GM18951 (cell line): Measurements from ENCODE around the gene DDX50.
"Not testable (repeated sequence)": the region's sequence is repeated elsewhere in the genome, so short reads cannot be mapped to it uniquely, and the experiment has no call there.

Experiments used
- POLR2A ChIP-seq: IDR thresholded peaks from 4 replicates; pipeline ENCODE4 v1.6.1; 2011; ENCODE audit warnings: mild to moderate bottlenecking; ENCODE audit not compliant: insufficient read length, insufficient read depth; ENCODE audit errors: extremely low read depth
- in situ Hi-C: fragments of 300-500 bp; cut with MboI; formaldehyde crosslinking; loops from one replicate; pipeline ENCODE4 v1.12.0; 2022; ENCODE audit warnings: low sequenced_read_pairs, mixed read lengths, inconsistent platforms; ENCODE audit not compliant: unreplicated experiment

The DDX50 gene

DNA sequence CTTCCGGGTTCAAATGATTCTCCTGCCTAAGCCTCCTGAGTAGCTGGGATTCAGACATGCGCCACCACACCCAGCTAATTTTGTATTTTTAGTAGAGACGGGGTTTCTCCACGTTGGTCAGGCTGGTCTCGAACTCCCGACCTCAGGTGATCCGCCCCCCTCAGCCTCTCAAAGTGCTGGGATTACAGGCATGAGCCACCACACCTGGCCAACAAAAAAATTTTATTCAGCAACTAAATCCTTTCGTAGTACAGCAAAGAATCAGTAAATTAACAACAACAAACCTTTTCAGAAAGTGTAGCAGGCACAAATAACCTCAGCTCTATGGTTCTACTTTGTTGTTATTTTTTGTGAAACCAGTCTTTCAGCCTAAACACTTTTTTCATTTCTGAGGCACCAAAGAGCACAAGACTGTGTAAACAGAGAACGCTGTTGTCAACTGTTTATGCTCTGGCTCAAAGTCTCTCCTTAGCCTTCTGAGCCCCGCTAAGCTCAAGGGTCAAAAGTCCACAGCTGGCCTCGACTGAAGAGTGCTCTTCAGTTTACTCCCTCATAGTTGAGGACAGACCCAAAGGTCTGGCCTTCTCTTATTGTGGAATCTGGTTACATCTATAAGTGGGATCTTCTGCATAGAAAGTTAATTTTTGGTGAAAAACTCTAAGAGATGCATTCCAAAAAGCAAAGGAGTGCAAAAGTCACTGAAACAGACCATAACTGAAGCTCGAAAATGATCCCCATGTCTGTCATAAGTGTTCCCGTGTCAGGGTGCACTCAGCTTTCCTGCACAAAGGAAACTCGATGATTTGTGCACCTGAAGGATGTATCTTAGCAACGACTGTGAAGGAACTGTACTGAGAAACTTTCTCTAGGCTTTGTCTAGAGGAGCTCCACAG, 24.6 kb upstream of the DDX50 start:
- no peak for TF ChIP-seq POLR2A
- in situ Hi-C loops: no loop called here

DNA sequence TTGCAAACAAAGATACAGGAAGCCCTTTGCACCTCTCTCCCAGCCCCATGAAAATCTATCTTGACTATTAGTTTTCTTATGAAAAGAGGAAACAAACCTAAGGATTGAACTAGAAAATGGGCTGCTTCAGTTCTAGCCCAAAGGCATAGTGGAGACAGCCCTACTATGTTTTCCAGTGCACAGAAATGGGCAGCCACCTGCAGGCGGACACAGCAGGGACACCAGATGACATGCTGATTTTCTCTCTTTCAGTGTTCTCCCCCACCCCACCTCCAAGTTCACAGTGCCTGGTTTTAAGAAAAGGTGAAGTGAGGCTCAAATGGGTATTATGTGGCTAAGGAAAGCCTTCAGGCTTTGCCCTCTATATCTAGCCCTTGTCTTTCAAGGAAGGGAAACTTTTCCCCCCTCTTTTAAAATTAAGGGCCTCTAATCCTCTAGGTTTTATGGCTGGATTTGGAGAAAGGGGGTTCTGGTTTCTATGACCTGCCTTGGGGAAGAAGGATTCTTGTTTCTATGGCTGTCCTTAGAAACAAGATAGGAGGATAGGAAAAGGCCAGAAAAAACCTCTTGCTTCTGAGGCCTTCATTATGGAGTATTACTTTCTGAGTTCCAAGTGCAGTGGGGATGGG, 23.5 kb upstream of the DDX50 start:
- no peak for TF ChIP-seq POLR2A
- in situ Hi-C loops: no loop called here

DNA sequence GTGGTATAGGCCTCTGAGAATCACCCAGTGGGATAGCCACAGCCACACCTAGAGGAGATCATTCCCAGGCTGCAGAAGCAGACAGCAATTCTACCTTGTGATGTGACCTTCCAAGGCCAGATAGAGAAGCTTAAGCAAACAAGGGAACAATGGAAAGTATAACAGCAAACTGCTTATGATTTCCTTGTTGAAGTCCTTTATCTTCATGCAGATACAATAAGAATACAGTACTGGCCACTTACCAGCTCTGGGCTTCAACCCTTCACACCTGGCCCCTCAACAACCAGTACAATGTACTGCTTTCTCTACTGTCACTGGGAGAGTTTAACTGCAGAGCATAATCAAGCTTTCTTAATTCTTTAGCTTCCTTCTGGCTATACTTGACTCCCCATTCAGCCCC, 22.6 kb upstream of the DDX50 start:
- in situ Hi-C loops: no loop called here
- no peak for TF ChIP-seq POLR2A

DNA sequence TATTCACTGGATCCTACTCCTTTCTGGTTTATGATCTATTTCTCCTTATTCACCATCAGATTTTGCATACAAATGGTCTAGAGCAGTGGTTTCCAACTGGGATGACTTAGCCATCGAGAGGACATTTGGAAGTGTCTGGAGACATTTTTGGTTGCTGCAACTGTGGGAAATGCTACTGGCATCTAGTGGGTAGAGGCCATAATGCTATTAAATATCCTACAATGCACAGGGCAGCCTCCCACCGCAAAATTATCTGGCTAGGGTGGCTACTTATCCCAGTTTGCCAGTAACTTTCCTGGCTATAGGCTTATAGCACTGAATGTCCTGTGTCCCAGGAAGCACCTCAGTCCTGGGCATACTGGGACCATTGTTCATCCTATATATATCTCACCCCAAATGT, 21.5 kb upstream of the DDX50 start:
- no peak for TF ChIP-seq POLR2A
- in situ Hi-C loops: no loop called here

DNA sequence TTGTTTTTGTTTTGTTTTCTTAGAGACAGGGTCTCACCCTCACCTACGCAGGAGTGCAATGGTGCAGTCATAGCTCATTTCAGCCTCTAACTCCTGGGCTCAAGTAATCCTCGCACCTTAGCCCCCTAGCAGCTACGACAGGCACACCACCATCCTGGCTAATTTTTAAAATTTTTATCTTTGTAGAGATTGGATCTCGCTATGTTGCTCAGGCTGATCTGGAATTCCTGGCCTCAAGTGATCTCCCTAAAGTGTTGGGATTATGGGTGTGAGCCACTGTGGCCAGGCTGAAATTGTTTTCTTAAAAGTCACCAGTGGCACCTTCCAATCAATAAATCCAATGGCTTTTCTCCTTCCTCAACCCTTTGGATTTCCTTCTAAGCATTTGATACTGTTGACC, 20.9 kb upstream of the DDX50 start:
- in situ Hi-C loops: no loop called here
- TF ChIP-seq POLR2A: no peak

DNA sequence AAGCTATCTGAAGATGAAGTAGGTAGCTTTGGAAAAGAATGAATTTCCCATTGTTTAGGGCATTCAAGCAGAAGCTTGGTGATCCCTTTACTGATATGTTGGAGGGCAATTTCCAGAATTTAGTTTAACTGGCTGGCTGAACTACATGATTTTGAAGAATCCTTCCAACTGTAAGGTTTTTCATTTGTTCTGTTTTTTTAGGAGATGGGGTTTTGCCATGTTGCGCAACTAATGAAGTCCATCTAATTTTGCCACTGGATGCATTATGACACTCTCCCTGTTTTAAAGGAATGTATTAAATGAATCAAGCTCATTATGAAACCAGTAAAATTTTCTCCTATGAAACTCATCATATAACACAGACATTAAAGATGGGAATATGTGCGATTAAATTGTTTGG, 6.1 kb upstream of the DDX50 start:
- in situ Hi-C loops: no loop called here
- no peak for TF ChIP-seq POLR2A

DNA sequence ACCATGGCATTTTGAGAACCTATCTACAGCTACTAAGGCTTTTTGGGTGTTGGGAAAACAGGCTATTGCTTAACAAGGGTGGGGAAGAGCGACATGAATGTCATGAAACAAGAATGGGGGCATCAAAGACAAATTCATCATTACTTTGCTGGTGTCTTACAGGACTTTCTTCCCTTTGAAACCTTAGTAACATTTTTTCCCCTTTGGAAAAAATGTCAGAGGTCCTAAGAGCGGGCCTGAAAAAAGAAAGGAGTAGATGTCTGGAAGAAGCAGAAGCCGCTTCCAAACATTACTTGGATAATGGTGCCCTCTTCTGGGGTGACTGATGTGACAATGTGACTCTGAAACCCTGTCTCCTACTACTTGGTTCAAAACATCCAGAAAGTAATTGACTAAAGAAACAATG, 3.8 kb upstream of the DDX50 start:
- in situ Hi-C loops: no loop called here
- no peak for TF ChIP-seq POLR2A

DNA sequence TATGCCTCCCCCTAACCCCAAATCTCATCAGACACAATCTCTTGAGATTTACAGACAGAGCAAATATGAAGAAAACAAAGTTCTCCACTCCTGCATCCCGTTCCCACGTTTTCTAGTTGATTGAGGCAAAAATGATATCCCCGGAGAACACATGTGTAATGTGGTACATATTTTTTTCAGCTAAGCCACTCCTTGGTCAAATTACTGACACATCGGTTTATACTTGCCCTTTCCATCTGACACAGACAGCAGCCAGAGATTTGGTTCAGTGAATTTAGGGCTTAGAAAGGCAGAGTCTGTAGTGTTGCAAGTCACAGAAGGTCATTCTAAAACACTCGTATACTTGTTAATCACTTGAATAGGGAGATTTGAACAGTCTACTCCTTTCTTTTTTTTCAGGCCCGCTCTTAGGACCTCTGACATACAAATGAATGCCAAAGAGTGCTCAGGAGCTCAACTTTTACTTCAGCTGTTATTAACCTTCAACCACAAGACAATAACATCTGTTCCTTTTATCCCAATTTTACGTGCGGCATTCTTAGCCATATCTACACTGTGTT, 1.8 kb upstream of the DDX50 start:
- in situ Hi-C loops: no loop called here
- TF ChIP-seq POLR2A: no peak

DNA sequence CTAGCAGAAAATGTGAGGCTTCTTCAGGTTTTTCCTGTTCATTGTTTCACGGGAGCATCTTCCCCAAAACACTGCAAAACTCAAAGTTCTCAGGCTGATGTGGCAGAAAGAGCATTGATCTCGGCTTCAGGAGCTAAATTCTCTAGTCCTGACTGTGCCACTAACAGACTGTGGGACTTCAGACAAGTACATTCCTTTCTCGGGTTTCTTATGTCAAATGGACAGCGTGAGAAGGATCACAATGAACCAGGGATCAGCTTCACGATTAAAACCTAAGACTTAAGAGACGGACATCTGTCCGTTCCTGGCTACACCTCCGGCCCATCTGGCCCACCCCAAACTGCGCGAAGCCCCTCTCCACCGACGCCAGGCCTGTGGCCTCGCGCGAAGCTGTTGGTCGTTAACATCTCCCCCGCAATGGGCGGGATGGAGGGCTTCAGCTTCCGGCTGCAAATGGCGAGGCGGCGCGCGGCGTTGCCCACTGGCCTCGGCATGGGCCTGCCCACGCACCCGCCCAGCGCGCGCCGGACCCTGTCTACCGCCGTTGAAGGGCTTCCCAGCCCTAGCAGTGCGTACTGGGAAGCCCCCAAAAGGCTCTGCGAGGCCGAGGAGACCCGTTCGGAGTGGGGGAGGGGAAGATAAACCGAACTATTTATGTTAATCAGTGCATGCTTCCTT, 549 bp upstream of the DDX50 start:
- TF ChIP-seq POLR2A: peak; percentile 68
- in situ Hi-C loops: no loop called here

DNA sequence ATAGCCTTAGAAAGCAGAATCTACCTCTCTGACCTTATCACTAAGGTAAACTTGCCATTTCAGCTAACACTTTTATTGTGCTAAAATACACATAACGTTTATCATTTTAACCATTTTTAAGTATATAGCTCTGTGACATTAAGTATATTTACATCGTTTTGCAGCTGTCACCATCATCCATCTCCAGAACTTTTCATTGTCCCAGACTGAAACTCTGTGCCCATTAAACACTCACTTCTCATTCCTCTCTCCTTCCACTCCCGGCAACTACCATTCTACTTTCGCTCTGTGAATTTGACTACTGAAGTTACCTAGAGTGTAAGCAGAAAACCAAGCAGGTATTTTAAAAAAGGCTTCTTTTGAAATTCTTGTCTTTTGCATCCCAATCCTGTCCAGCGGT, 1.3 kb downstream of the DDX50 start:
- TF ChIP-seq POLR2A: no peak
- in situ Hi-C loops: no loop called here

DNA sequence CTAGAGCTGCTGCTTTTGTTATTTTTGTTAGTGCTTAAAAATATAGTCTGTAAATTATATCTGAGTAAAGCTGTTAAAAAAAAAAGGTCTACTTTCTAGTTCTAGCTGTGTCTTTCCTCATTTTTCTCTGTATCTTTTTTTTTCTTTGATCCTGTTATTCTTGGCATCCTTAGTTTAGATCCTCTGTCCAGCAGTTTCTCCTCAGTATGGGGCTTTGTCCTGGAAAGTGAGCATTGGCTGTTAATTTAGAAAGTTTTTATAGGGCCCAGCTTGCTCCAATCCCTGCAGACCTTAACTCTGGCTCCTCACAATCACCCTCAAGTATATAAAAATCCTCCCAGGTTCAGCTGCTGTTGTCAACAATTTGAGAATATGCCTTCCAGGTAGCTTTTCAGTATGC, 23.5 kb downstream of the DDX50 start:
- TF ChIP-seq POLR2A: no peak
- in situ Hi-C loops: no loop called here

DNA sequence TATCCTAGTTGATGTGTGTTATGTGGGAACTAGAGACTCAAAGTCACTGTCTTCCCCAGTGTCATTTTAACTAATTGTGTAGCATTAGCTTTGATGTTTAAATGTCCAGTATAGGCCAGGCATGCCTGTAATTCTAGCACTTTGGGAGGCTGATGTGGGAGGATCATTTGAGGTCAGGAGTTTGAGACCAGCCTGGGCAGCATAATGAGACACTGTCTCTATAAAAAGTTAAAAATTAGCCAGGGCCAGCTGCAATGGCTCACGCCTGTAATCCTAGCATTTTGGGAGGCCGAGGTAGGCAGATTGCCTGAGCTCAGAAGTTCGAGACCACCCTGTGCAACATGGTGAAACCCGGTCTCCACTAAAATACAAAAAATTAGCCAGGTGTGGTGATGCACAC, 24.4 kb downstream of the DDX50 start:
- no peak for TF ChIP-seq POLR2A
- in situ Hi-C loops: no loop called here

DNA sequence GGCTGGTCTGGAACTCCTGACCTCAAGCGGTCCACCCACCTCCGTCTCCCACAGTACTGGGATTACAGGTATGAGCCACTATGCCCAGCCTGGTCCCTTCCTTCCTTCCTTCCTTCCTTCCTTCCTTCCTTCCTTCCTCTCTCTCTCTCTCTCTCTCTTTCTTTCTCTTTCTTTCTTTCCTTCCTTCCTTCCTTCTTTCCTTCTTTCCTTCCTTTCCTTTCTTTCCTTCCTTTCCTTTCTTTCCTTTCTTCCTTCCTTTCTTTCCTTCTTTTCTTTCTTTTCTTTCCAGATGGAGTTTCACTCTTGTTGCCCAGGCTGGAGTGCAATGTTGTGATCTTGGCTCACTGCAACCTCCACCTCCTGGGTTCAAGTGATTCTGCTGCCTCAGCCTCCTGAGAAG, 28.0 kb downstream of the DDX50 start:
- in situ Hi-C loops: not testable (repeated sequence)

DNA sequence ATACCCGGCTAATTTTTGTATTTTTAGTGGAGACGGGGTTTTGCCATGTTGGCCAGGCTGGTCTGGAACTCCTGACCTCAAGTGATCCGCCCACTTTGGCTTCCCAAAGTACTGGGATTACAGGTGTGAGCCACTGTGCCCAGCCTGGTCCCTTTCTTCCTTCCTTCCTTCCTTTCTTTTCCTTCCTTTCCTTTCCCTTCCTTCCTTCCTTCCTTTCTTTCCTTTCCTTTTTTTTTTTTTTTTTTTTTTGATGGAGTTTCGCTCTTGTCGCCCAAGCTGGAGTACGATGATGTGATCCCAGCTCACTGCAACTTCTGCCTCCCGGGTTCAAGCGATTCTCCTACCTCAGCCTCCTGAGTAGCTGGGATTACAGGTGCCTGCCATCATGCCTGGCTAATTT, 28.8 kb downstream of the DDX50 start:
- in situ Hi-C loops: not testable (repeated sequence)

DNA sequence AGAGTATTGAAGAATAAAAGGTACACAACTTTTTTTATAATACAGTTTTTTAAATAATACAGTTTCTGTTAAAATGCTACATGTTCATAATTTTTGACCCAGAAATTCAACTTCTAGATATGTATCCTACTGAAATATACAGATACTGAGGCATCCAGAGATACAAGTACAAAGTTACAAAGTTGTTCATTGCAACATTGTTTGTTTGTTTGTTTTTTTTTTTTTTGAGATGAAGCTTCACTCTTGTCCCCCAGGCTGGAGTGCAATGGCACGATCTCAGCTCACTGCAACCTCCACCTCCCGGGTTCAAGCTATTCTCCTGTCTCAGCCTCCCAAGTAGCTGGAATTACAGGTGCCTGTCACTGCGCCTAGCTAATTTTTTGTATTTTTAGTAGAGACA, 31.7 kb downstream of the DDX50 start:
- in situ Hi-C loops: not testable (repeated sequence)
